Endothelial cell of umbilical vein (primary cell): ENCODE results near the gene RPS6KB1. TPM values are rescaled to one million over a fixed set of nuclear protein-coding genes. Genes with fewer than 3 reads are reported as not detected.

Experiments
- BruUV-seq: library from RNA; stranded (reverse); fragments of 400-500 nt; replicated peaks from 2 replicates; lab custom pipeline; 2021; lab: Mats Ljungman, UMichigan
- CTCF ChIA-PET: fragments of 300-600, 350-600 bp; sonication (Branson Sonifier 250); formaldehyde crosslinking; loops from one replicate; lab custom pipeline; 2021; ENCODE audit warnings: antibody characterized with exemption, inconsistent platforms; lab: Charles Lee
- POLR2A ChIA-PET: fragments of 300-600, 350-600 bp; sonication (Branson Sonifier 250); formaldehyde crosslinking; loops from one replicate; lab custom pipeline; 2021; ENCODE audit warnings: antibody characterized with exemption, inconsistent platforms; lab: Charles Lee
- DNase-seq: peaks from one replicate; pipeline ENCODE4 v3.0.0-alpha.2; 2011; ENCODE audit warnings: low read depth, low spot score
- FAIRE-seq: peaks from 2 replicates; lab custom pipeline; 2011; peaks lifted over from hg19 to GRCh38; lab: Jason Lieb, UNC
- H2AFZ ChIP-seq: 2 replicates; pipeline ENCODE4 v1.6.0; 2012; ENCODE audit warnings: low read depth, low read length, control low read depth, inconsistent platforms
- H3K27ac ChIP-seq: 2 replicates; pipeline ENCODE4 v1.5.1; 2011; ENCODE audit warnings: low read depth, mild to moderate bottlenecking, control low read depth, low read length, moderate library complexity; ENCODE audit not compliant: insufficient read depth
- H3K27me3 ChIP-seq, 2 experiments: 2 replicates each; pipeline versions ENCODE4 v1.6.0 to v1.6.1; 2011; ENCODE audit warnings: low read length in 2 of 2, mixed read lengths in 1 of 2; ENCODE audit not compliant: control insufficient read depth in 2 of 2, insufficient read depth in 2 of 2
- H3K36me3 ChIP-seq, 2 experiments: 2 replicates in 1 of 2; 3 replicates in 1 of 2; pipeline ENCODE4 v1.5.1; 2011; ENCODE audit warnings: low read length in 2 of 2, mild to moderate bottlenecking in 1 of 2, moderate library complexity in 1 of 2; ENCODE audit not compliant: control insufficient read depth in 2 of 2, insufficient read depth in 2 of 2; ENCODE audit errors: extremely low read depth in 1 of 2
- H3K4me1 ChIP-seq: 3 replicates; pipeline ENCODE4 v1.5.1; 2011; ENCODE audit warnings: mild to moderate bottlenecking, low read length; ENCODE audit not compliant: control insufficient read depth, insufficient read depth; ENCODE audit errors: extremely low read depth
- H3K4me2 ChIP-seq: 2 replicates; pipeline ENCODE4 v1.6.1; 2011; ENCODE audit warnings: low read length, control low read depth, mixed read lengths; ENCODE audit not compliant: insufficient read depth
- H3K4me3 ChIP-seq, 3 experiments: fragments of 200-600 bp in 1 of 3; sonication (generic), shearing (Covaris generic) in 1 of 3; replicated peaks in 1 of 3; 2 replicates each; pipeline ENCODE4 v1.5.1; 2011 to 2016; ENCODE audit warnings: control low read depth in 3 of 3, low read length in 3 of 3, mild to moderate bottlenecking in 2 of 3, inconsistent platforms in 1 of 3, low read depth in 1 of 3, moderate library complexity in 1 of 3; ENCODE audit not compliant: insufficient read depth in 1 of 3
- H3K79me2 ChIP-seq: 2 replicates; pipeline ENCODE4 v1.6.0; 2012; ENCODE audit warnings: low read length, inconsistent platforms; ENCODE audit not compliant: control insufficient read depth, insufficient read depth
- H3K9ac ChIP-seq: replicated peaks from 2 replicates; pipeline ENCODE3; 2011; ENCODE audit warnings: low read length, control low read depth; ENCODE audit not compliant: insufficient read depth; ENCODE audit errors: extremely low read depth
- H3K9me1 ChIP-seq: replicated peaks from 3 replicates; pipeline ENCODE4 v1.6.0; 2011; ENCODE audit warnings: mild to moderate bottlenecking, low read length; ENCODE audit not compliant: control insufficient read depth, insufficient read depth; ENCODE audit errors: extremely low read depth
- H3K9me3 ChIP-seq: replicated peaks from 2 replicates; pipeline ENCODE4 v1.5.1; 2012; ENCODE audit warnings: low read length, inconsistent platforms; ENCODE audit not compliant: control insufficient read depth, insufficient read depth
- H4K20me1 ChIP-seq: replicated peaks from 2 replicates; pipeline ENCODE3; 2011; ENCODE audit warnings: mild to moderate bottlenecking, low read length; ENCODE audit not compliant: control insufficient read depth, insufficient read depth; ENCODE audit errors: extremely low read depth
- CTCF ChIP-seq, 2 donors: IDR thresholded peaks; 1 replicate in 1 of 2; 2 replicates in 1 of 2; pipeline ENCODE4 v1.5.1; 2011; ENCODE audit warnings: low read length in 2 of 2, mild to moderate bottlenecking in 2 of 2, moderate library complexity in 2 of 2, control low read depth in 1 of 2, inconsistent platforms in 1 of 2, low read depth in 1 of 2; ENCODE audit not compliant: insufficient read depth in 1 of 2; ENCODE audit errors: extremely low read depth in 1 of 2
- EZH2 ChIP-seq: IDR thresholded peaks from 2 replicates; pipeline ENCODE4 v1.6.1; 2012; ENCODE audit warnings: borderline replicate concordance, low read depth, mild to moderate bottlenecking, moderate library complexity, low read length, inconsistent platforms; ENCODE audit not compliant: severe bottlenecking
- FOS ChIP-seq: IDR thresholded peaks from 2 replicates; pipeline ENCODE4 v1.6.1; 2011; ENCODE audit warnings: mild to moderate bottlenecking, low read length, moderate library complexity, borderline replicate concordance; ENCODE audit not compliant: insufficient read depth
- MYC ChIP-seq: IDR thresholded peaks from one replicate; pipeline ENCODE4 v1.6.1; 2011; ENCODE audit warnings: mild to moderate bottlenecking, low read depth, low read length
- dilution Hi-C: fragments of 300-500 bp; cut with MboI; formaldehyde crosslinking; loops from one replicate; pipeline ENCODE4 v1.15.0; 2019; ENCODE audit warnings: low sequenced_read_pairs; ENCODE audit not compliant: extremely low pct_ligation_motif_present
- intact Hi-C: fragments of 100-400 bp; cut with micrococcal nuclease; formaldehyde crosslinking; loops from one replicate; pipeline ENCODE4 v1.10.0; 2022
- polyA plus RNA-seq, 4 experiments: library from polyadenylated mRNA; depleted of rRNA in 3 of 4; stranded (reverse) in 3 of 4; unstranded in 1 of 4; fragments of >200 nt; gene quantifications; 2 replicates each; pipeline versions ENCODE4 v1.2.1 to v1.2.3, GENCODE V29; 2011 to 2012; ENCODE audit warnings: missing spikeins in 1 of 4
- total RNA-seq: library from RNA; stranded (reverse); gene quantifications from 2 replicates; pipeline ENCODE4 v1.2.3, GENCODE V29; 2021

RPS6KB1 gene
- total and polyA plus RNA-seq, 2 donors (not counting 3 experiments of a cell fraction or from before 2014, with no cell fraction given) = 5.4 to 45.7 TPM

- no peak for TF ChIP-seq FOS
- TF ChIP-seq CTCF (IDR thresholded peaks at IDR 0.05; ENCODE audit: extremely low read depth in 1 of 2, insufficient read depth in 1 of 2, low read depth in 1 of 2, low read length in 2 of 2) = no peak
- TF ChIP-seq EZH2 = no peak
- no peak for TF ChIP-seq MYC
- Histone ChIP-seq H3K4me3 (no peak overlapping the region), H4K20me1 (no peaks in the 10 kb centered on the region), H3K9me1 (no peaks in the 10 kb centered on the region), H3K4me2 (no peak overlapping the region), H3K4me1 (peaks cover 20% of the 10 kb centered on the region), H3K36me3 (no peaks in the 10 kb centered on the region), H3K9me3 (no peaks in the 10 kb centered on the region), H3K79me2 (no peaks in the 10 kb centered on the region), H3K27ac (no peak overlapping the region), H3K27me3 (no peaks in the 10 kb centered on the region), H2AFZ (no peak overlapping the region), H3K9ac (no peak overlapping the region)
- FAIRE-seq (no peak), DNase-seq (no peak)
- dilution Hi-C loops (no loop called here), intact Hi-C loops (no loop called here)
- BruUV-seq = no TSS peak
- POLR2A ChIA-PET = interaction anchor here (0.8 to 1.4 kb wide), 3 partner anchors 12 to 108 kb away, joined by 4 to 7 read pairs (median 5); no protein-coding TSS in a partner anchor
- CTCF ChIA-PET = interaction anchor here (1.0 to 2.0 kb wide), 21 partner anchors 11 to 547 kb away, joined by 3 to 55 read pairs (median 9); partner anchors contain the start of genes PTRH2 and VMP1
Measured at GRCh38 chr17:59858167-59858816, 34.6 kb upstream of the RPS6KB1 start.
